ENCODE measurements around the gene PFKFB4.
"Not testable (repeated sequence)": the region's sequence is repeated elsewhere in the genome, so short reads cannot be mapped to it uniquely, and the experiment has no call there.

The PFKFB4 gene

GRCh38 chr3:48502121-48502520 lies 54.5 kb downstream of the PFKFB4 start:
- TF ChIP-seq, protein P1, sequence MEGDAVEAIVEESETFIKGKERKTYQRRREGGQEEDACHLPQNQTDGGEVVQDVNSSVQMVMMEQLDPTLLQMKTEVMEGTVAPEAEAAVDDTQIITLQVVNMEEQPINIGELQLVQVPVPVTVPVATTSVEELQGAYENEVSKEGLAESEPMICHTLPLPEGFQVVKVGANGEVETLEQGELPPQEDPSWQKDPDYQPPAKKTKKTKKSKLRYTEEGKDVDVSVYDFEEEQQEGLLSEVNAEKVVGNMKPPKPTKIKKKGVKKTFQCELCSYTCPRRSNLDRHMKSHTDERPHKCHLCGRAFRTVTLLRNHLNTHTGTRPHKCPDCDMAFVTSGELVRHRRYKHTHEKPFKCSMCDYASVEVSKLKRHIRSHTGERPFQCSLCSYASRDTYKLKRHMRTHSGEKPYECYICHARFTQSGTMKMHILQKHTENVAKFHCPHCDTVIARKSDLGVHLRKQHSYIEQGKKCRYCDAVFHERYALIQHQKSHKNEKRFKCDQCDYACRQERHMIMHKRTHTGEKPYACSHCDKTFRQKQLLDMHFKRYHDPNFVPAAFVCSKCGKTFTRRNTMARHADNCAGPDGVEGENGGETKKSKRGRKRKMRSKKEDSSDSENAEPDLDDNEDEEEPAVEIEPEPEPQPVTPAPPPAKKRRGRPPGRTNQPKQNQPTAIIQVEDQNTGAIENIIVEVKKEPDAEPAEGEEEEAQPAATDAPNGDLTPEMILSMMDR (conservative IDR thresholded peaks at IDR 0.05), result no peak
- H3K27ac ChIP-seq, result no peak overlapping the region; the same call in 1 of the 2 replicates

GRCh38 chr3:48501196-48501595 lies 55.4 kb downstream of the PFKFB4 start:
- TF ChIP-seq, protein P1 (conservative IDR thresholded peaks at IDR 0.05), result no peak
- no peak overlapping the region for H3K27ac ChIP-seq

DNA sequence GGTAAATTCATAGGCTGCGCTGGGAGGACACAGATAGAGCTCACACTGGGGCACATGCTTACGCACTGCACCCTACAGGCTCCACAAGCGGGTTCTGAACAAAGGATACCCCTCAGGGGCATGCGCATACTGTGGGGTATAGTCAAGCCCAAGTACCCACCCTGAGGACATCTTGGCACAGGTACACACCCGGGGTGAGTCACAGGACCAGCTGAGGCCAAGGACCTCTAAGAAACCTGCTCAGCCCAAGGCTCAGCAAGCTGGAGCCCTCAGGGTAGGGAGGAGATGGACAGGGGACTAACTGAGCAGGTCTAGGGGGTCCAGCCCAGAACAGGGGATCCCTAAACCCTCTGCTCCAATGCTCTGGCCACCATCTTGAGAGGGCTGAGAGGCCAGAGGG lies 55.9 kb downstream of the PFKFB4 start:
- H3K27ac ChIP-seq, result no peak overlapping the region
- TF ChIP-seq, protein P1 (conservative IDR thresholded peaks at IDR 0.05), result no peak

DNA sequence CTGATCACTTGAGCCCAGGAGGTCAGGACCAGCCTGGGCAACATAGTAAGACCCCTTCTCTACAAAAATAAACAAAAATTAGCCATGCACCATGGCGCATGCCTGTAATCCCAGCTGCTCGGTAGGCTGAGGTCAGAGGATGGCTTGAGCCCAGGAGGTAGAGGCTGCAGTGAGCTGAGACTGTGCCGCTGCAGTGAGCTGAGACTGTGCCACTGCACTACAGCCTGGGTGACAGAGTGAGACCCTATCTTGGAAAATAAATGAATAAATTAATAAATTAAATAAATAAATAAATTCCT lies 63.5 kb downstream of the PFKFB4 start:
- TF ChIP-seq, protein P1 (conservative IDR thresholded peaks at IDR 0.05), result no peak
- no peak overlapping the region for H3K27ac ChIP-seq

- H3K27ac ChIP-seq, result no peak overlapping the region
- TF ChIP-seq, protein P1 (conservative IDR thresholded peaks at IDR 0.05), result no peak
Observed at GRCh38 chr3:48492461-48493202, 64.0 kb downstream of the PFKFB4 start.

DNA sequence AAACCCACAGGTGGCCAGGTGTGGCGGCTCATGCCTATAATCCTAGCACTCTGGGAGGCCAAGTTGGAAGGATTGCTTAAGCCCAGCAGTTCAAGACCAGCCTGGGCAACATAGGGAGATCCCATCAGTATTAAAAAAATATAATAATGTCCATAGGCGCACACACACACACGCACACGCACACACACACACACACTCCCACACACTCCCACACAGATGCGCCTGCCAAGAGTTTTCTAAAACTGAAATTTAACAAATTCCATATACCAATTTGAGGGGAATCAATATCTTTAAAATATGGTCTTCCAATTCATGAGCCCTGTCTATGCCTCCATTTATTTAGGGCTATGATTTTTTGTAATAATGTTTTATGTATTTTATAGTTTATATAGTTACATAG lies 69.7 kb downstream of the PFKFB4 start:
- TF ChIP-seq, protein P1 (conservative IDR thresholded peaks at IDR 0.05), result no peak
- H3K27ac ChIP-seq, result no peak overlapping the region

DNA sequence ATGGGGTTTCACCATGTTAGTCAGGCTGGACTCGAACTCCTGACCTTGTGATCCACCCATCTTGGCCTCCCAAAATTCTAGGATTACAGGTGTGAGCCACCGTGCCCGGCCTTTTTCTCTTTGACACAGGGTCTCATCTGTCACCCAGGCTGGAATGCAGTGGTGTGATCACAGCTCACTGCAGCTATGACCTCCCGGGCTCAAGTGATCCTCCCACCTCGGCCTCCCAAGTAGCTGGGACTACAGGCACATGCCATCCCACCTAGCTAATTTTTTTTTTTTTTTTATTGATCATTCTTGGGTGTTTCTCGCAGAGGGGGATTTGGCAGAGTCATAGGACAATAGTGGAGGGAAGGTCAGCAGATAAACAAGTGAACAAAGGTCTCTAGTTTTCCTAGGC lies 73.8 kb downstream of the PFKFB4 start:
- not testable (repeated sequence) for H3K27ac ChIP-seq

DNA sequence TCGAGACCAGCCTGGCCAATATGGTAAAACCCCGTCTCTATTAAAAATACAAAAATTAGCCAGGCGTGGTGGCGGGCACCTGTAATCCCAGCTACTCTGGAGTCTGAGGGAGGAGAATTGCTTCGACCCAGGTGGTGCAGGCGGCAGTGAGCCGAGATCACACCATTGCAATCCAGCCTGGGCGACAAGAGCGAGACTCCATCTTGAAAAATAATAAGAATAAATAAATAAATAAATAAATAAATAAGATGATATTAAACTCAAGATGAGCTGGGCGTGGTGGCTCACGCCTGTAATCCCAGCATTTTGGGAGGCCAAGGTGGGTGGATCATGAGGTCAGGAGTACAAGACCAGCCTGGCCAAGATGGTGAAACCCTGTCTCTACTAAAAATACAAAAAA lies 75.7 kb downstream of the PFKFB4 start:
- not testable (repeated sequence) for H3K27ac ChIP-seq
